MV-4-11 (cell line): ENCODE measurements around the gene DNAJC30.

Experiments used
- DNase-seq: peaks from one replicate; lab custom pipeline; 2025; lab: John Stamatoyannopoulos, UW

Gene DNAJC30

GRCh38 chr7:73707045-73707631 is 23.9 kb upstream of the DNAJC30 start:
- peak; percentile 34 for DNase-seq

GRCh38 chr7:73706126-73707044 is 23.1 kb upstream of the DNAJC30 start:
- no peak for DNase-seq

- DNase-seq, result no peak
These were observed 22.3 kb upstream of the DNAJC30 start for GRCh38 chr7:73705551-73705920.

- DNase-seq, result no peak
These were observed 21.6 kb upstream of the DNAJC30 start for GRCh38 chr7:73704640-73705550.

- DNase-seq, result no peak
These were observed 20.7 kb upstream of the DNAJC30 start for GRCh38 chr7:73703757-73704639.

GRCh38 chr7:73703225-73703624 is 20.0 kb upstream of the DNAJC30 start:
- DNase-seq, result no peak

- DNase-seq, result no peak
These were observed 19.4 kb upstream of the DNAJC30 start for GRCh38 chr7:73702665-73703064.

GRCh38 chr7:73702226-73702625 is 19.0 kb upstream of the DNAJC30 start:
- DNase-seq, result no peak

GRCh38 chr7:73701357-73701995 is 18.2 kb upstream of the DNAJC30 start:
- peak; percentile 10 for DNase-seq

- no peak for DNase-seq
These were observed 17.4 kb upstream of the DNAJC30 start for GRCh38 chr7:73700581-73701134.

- DNase-seq, result no peak
These were observed 16.8 kb upstream of the DNAJC30 start for GRCh38 chr7:73700069-73700423.

GRCh38 chr7:73699370-73700068 is 16.3 kb upstream of the DNAJC30 start:
- DNase-seq, result no peak

GRCh38 chr7:73698410-73698809 is 15.2 kb upstream of the DNAJC30 start:
- DNase-seq, result no peak

- no peak for DNase-seq
These were observed 13.1 kb upstream of the DNAJC30 start for GRCh38 chr7:73696372-73696771.

GRCh38 chr7:73690646-73691045 is 7.4 kb upstream of the DNAJC30 start:
- no peak for DNase-seq

GRCh38 chr7:73688288-73688687 is 5.0 kb upstream of the DNAJC30 start:
- DNase-seq, result no peak

GRCh38 chr7:73685311-73685710 is 2.1 kb upstream of the DNAJC30 start:
- DNase-seq, result no peak

GRCh38 chr7:73683788-73684693 is 788 bp upstream of the DNAJC30 start:
- DNase-seq, result no peak

GRCh38 chr7:73682745-73683055 is 553 bp downstream of the DNAJC30 start:
- DNase-seq, result no peak
